HepG2 (cell line): Measurements from ENCODE around the gene VANGL2. TPM values are rescaled to one million over a fixed set of nuclear protein-coding genes. Genes with fewer than 3 reads are reported as not detected.

Source experiments
- ZBTB39 ChIP-seq: sonication (generic); formaldehyde crosslinking; IDR thresholded peaks from 2 replicates; pipeline ENCODE4 v1.5.0; 2020; ENCODE audit warnings: missing genetic modification reagents
- polyA plus RNA-seq, 8 experiments: library from polyadenylated mRNA; depleted of rRNA in 3 of 8; stranded (reverse) in 7 of 8; unstranded in 1 of 8; fragments of >200 nt; fragmentation: Illumina TruSeq in 4 of 8; extraction: Trizol in 4 of 8; gene quantifications; 2 replicates each; pipeline versions ENCODE4 v1.2.1 to v1.2.3, GENCODE V29; 2011 to 2016; ENCODE audit warnings: low read depth in 4 of 8, missing spikeins in 1 of 8, mixed read lengths in 1 of 8; ENCODE audit not compliant: insufficient read depth in 1 of 8
- total RNA-seq, 5 experiments: library from RNA; depleted of rRNA; stranded (reverse); fragments of >200 nt; fragmentation: Illumina TruSeq; extraction: Trizol; gene quantifications; 2 replicates each; pipeline ENCODE4 v1.2.3, GENCODE V29; 2016; ENCODE audit warnings: low read depth in 1 of 5
- TF ChIP-seq, protein P1 (sequence below): IDR thresholded peaks from 2 replicates; pipeline ENCODE4 v1.6.1; 2018; ENCODE audit warnings: missing genetic modification reagents, mild to moderate bottlenecking, missing compliant biosample characterization
- TF ChIP-seq, protein P2 (sequence below): sonication (generic); formaldehyde crosslinking; IDR thresholded peaks from 2 replicates; pipeline ENCODE4 v1.4.0; 2020; ENCODE audit warnings: missing genetic modification reagents

The VANGL2 gene
- total and polyA plus RNA-seq, 2 of the 13 experiments (the other 11 are each of a cell fraction or from before 2014, with no cell fraction given) = 0.09 TPM; not detected in 1

- TF ChIP-seq, protein P1, sequence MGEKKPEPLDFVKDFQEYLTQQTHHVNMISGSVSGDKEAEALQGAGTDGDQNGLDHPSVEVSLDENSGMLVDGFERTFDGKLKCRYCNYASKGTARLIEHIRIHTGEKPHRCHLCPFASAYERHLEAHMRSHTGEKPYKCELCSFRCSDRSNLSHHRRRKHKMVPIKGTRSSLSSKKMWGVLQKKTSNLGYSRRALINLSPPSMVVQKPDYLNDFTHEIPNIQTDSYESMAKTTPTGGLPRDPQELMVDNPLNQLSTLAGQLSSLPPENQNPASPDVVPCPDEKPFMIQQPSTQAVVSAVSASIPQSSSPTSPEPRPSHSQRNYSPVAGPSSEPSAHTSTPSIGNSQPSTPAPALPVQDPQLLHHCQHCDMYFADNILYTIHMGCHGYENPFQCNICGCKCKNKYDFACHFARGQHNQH (CRISPR knock-in tag) = no peak
- TF ChIP-seq ZBTB39 (CRISPR knock-in tag) = no peak
- TF ChIP-seq, protein P2, sequence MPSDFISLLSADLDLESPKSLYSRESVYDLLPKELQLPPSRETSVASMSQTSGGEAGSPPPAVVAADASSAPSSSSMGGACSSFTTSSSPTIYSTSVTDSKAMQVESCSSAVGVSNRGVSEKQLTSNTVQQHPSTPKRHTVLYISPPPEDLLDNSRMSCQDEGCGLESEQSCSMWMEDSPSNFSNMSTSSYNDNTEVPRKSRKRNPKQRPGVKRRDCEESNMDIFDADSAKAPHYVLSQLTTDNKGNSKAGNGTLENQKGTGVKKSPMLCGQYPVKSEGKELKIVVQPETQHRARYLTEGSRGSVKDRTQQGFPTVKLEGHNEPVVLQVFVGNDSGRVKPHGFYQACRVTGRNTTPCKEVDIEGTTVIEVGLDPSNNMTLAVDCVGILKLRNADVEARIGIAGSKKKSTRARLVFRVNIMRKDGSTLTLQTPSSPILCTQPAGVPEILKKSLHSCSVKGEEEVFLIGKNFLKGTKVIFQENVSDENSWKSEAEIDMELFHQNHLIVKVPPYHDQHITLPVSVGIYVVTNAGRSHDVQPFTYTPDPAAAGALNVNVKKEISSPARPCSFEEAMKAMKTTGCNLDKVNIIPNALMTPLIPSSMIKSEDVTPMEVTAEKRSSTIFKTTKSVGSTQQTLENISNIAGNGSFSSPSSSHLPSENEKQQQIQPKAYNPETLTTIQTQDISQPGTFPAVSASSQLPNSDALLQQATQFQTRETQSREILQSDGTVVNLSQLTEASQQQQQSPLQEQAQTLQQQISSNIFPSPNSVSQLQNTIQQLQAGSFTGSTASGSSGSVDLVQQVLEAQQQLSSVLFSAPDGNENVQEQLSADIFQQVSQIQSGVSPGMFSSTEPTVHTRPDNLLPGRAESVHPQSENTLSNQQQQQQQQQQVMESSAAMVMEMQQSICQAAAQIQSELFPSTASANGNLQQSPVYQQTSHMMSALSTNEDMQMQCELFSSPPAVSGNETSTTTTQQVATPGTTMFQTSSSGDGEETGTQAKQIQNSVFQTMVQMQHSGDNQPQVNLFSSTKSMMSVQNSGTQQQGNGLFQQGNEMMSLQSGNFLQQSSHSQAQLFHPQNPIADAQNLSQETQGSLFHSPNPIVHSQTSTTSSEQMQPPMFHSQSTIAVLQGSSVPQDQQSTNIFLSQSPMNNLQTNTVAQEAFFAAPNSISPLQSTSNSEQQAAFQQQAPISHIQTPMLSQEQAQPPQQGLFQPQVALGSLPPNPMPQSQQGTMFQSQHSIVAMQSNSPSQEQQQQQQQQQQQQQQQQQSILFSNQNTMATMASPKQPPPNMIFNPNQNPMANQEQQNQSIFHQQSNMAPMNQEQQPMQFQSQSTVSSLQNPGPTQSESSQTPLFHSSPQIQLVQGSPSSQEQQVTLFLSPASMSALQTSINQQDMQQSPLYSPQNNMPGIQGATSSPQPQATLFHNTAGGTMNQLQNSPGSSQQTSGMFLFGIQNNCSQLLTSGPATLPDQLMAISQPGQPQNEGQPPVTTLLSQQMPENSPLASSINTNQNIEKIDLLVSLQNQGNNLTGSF (CRISPR knock-in tag) = no peak
These were observed 681 bp upstream of the VANGL2 start (continued) for GRCh38 chr1:160399544-160400222.
